ENCODE data around the gene DNER. TPM values are rescaled to one million over a fixed set of nuclear protein-coding genes. Genes with fewer than 3 reads are reported as not detected.
A peak's percentile ranks its signal among the peaks of the same experiment; 100 is the strongest.

Gene DNER
- polyA plus RNA-seq, 1 donor (not counting 4 experiments of a cell fraction or from before 2014, with no cell fraction given) = 8.5 TPM

GRCh38 chr2:229454934-229455631 lies 259.3 kb downstream of the DNER start:
- Histone ChIP-seq H3K36me3 (ENCODE audit: control insufficient read depth in 2 of 2, extremely low read depth in 1 of 2, insufficient read depth in 2 of 2, low read length in 2 of 2) (no peaks in the 10 kb centered on the region), H3K27ac (ENCODE audit: control insufficient read depth, insufficient read depth, low read length) (peak overlapping the region; percentile 72), H3K9me1 (ENCODE audit: control insufficient read depth, extremely low read depth, insufficient read depth, low read length) (no peaks in the 10 kb centered on the region), H3K4me1 (ENCODE audit: control insufficient read depth, extremely low read depth, insufficient read depth, low read length) (peaks cover 11% of the 10 kb centered on the region), H3K9me3 (ENCODE audit: control insufficient read depth, low read depth, low read length) (no peaks in the 10 kb centered on the region), H3K79me2 (ENCODE audit: control insufficient read depth, insufficient read depth, low read length) (no peaks in the 10 kb centered on the region), H3K27me3 (ENCODE audit: control insufficient read depth, extremely low read depth, insufficient read depth, low read length) (no peaks in the 10 kb centered on the region), H3K9ac (ENCODE audit: control insufficient read depth, extremely low read depth, insufficient read depth, low read length) (peak overlapping the region; percentile 33), H4K20me1 (ENCODE audit: control insufficient read depth, extremely low read depth, insufficient read depth, low read length) (no peaks in the 10 kb centered on the region), H3K4me3 (ENCODE audit: control insufficient read depth in 2 of 3, extremely low read depth in 1 of 3, insufficient read depth in 2 of 3, low read depth in 1 of 3, low read length in 3 of 3) (no peak overlapping the region), H3K4me2 (ENCODE audit: control insufficient read depth, extremely low read depth, insufficient read depth, low read depth, low read length) (peak overlapping the region; percentile 23), H2AFZ (ENCODE audit: control insufficient read depth, low read length) (peak overlapping the region; percentile 8)
- peak; percentile 81 for DNase-seq (ENCODE audit: low read depth, low spot score)
- TF ChIP-seq CTCF (optimal IDR thresholded peaks at IDR 0.05 in 1 of 3, IDR thresholded peaks at IDR 0.05 in 1 of 3, conservative IDR thresholded peaks at IDR 0.05 in 1 of 3; ENCODE audit: extremely low read depth in 1 of 3, insufficient read depth in 2 of 3, low read length in 3 of 3) = no peak
- TF ChIP-seq EZH2 (IDR thresholded peaks at IDR 0.05; ENCODE audit: low read length) = no peak
- dilution Hi-C loops (cut with MboI; ENCODE audit: extremely low pct_ligation_motif_present, low sequenced_read_pairs) = no loop called here
- peak; percentile 84 for FAIRE-seq

- peaks cover 11% of the 10 kb centered on the region for H3K4me1 ChIP-seq (ENCODE audit: control insufficient read depth, extremely low read depth, insufficient read depth, low read length)
- H3K27ac ChIP-seq (ENCODE audit: control insufficient read depth, insufficient read depth, low read length) = no peak overlapping the region
- TF ChIP-seq EZH2 (IDR thresholded peaks at IDR 0.05; ENCODE audit: low read length) = no peak
- TF ChIP-seq CTCF (optimal IDR thresholded peaks at IDR 0.05 in 1 of 3, IDR thresholded peaks at IDR 0.05 in 1 of 3, conservative IDR thresholded peaks at IDR 0.05 in 1 of 3; ENCODE audit: extremely low read depth in 1 of 3, insufficient read depth in 2 of 3, low read length in 3 of 3) = no peak
- H3K4me3 ChIP-seq (ENCODE audit: control insufficient read depth in 2 of 3, extremely low read depth in 1 of 3, insufficient read depth in 2 of 3, low read depth in 1 of 3, low read length in 3 of 3) = no peak overlapping the region
- H3K4me2 ChIP-seq (ENCODE audit: control insufficient read depth, extremely low read depth, insufficient read depth, low read depth, low read length) = no peak overlapping the region
- no peaks in the 10 kb centered on the region for H3K9me3 ChIP-seq (ENCODE audit: control insufficient read depth, low read depth, low read length)
- H3K79me2 ChIP-seq (ENCODE audit: control insufficient read depth, insufficient read depth, low read length) = no peaks in the 10 kb centered on the region
- FAIRE-seq = peak; percentile 48
- no peaks in the 10 kb centered on the region for H4K20me1 ChIP-seq (ENCODE audit: control insufficient read depth, extremely low read depth, insufficient read depth, low read length)
- H3K9me1 ChIP-seq (ENCODE audit: control insufficient read depth, extremely low read depth, insufficient read depth, low read length) = no peaks in the 10 kb centered on the region
- H2AFZ ChIP-seq (ENCODE audit: control insufficient read depth, low read length) = no peak overlapping the region
- no peaks in the 10 kb centered on the region for H3K36me3 ChIP-seq (ENCODE audit: control insufficient read depth in 2 of 2, extremely low read depth in 1 of 2, insufficient read depth in 2 of 2, low read length in 2 of 2)
- dilution Hi-C loops (cut with MboI; ENCODE audit: extremely low pct_ligation_motif_present, low sequenced_read_pairs) = no loop called here
- no peak for DNase-seq (ENCODE audit: low read depth, low spot score)
- H3K27me3 ChIP-seq (ENCODE audit: control insufficient read depth, extremely low read depth, insufficient read depth, low read length) = no peaks in the 10 kb centered on the region
- H3K9ac ChIP-seq (ENCODE audit: control insufficient read depth, extremely low read depth, insufficient read depth, low read length) = no peak overlapping the region
Measured at GRCh38 chr2:229453230-229453629, 261.1 kb downstream of the DNER start.

Measured in keratinocyte (primary cell).